Measurements from ENCODE around the gene CNBP. TPM values are rescaled to one million over a fixed set of nuclear protein-coding genes. Genes with fewer than 3 reads are reported as not detected.

Gene CNBP
- total and polyA plus RNA-seq, 3 donors from 2014 or later = 248 to 295 (median 291) TPM

GRCh38 chr3:129132097-129132866 lies 51.4 kb downstream of the CNBP start:
- intact Hi-C loops (cut with DNase I; ENCODE audit: low total_unique reads) = no loop called here
- WGBS, 2 donors = 88 to 92% methylated on average over 5 of the region's 5 CpGs
- H3K4me3 ChIP-seq = no peak overlapping the region
- DNase-seq = no peak
- no peak for TF ChIP-seq CTCF (IDR thresholded peaks at IDR 0.05)
- TF ChIP-seq POLR2A (IDR thresholded peaks at IDR 0.05) = no peak
- no peaks in the 10 kb centered on the region for H3K4me1 ChIP-seq
- no peak overlapping the region for H3K27ac ChIP-seq
- no peaks in the 10 kb centered on the region for H3K36me3 ChIP-seq (ENCODE audit: low read depth, missing control alignments)
- no peaks in the 10 kb centered on the region for H3K27me3 ChIP-seq
- no peaks in the 10 kb centered on the region for H3K9me3 ChIP-seq

GRCh38 chr3:129131465-129132088 lies 52.1 kb downstream of the CNBP start:
- intact Hi-C loops (cut with DNase I; ENCODE audit: low total_unique reads) = no loop called here
- DNase-seq = no peak
- H3K27me3 ChIP-seq = no peaks in the 10 kb centered on the region
- H3K9me3 ChIP-seq = no peaks in the 10 kb centered on the region
- no peak overlapping the region for H3K27ac ChIP-seq
- WGBS, 2 donors = 85 to 93% methylated on average over 2 of the region's 2 CpGs
- no peak for TF ChIP-seq POLR2A (IDR thresholded peaks at IDR 0.05)
- TF ChIP-seq CTCF (IDR thresholded peaks at IDR 0.05) = no peak
- no peaks in the 10 kb centered on the region for H3K4me1 ChIP-seq
- no peaks in the 10 kb centered on the region for H3K36me3 ChIP-seq (ENCODE audit: low read depth, missing control alignments)
- H3K4me3 ChIP-seq = no peak overlapping the region

GRCh38 chr3:129130291-129130813 lies 53.3 kb downstream of the CNBP start:
- Histone ChIP-seq H3K4me3 (no peak overlapping the region), H3K27ac (no peak overlapping the region), H3K27me3 (no peaks in the 10 kb centered on the region), H3K9me3 (no peaks in the 10 kb centered on the region), H3K36me3 (ENCODE audit: low read depth, missing control alignments) (no peaks in the 10 kb centered on the region), H3K4me1 (no peaks in the 10 kb centered on the region)
- TF ChIP-seq POLR2A (IDR thresholded peaks at IDR 0.05) (no peak), CTCF (IDR thresholded peaks at IDR 0.05) (no peak)
- WGBS, 2 donors = 85 to 87% methylated on average over 13 of the region's 13 CpGs
- intact Hi-C loops (cut with DNase I; ENCODE audit: low total_unique reads) = no loop called here
- no peak for DNase-seq

- H3K36me3 ChIP-seq (ENCODE audit: low read depth, missing control alignments) = no peaks in the 10 kb centered on the region
- intact Hi-C loops (cut with DNase I; ENCODE audit: low total_unique reads) = no loop called here
- WGBS, 2 donors = 84 to 90% methylated on average over 11 to 16 of the region's 16 CpGs
- no peaks in the 10 kb centered on the region for H3K4me1 ChIP-seq
- DNase-seq = no peak
- H3K4me3 ChIP-seq = no peak overlapping the region
- no peaks in the 10 kb centered on the region for H3K27me3 ChIP-seq
- H3K27ac ChIP-seq = no peak overlapping the region
- H3K9me3 ChIP-seq = no peaks in the 10 kb centered on the region
- TF ChIP-seq CTCF (IDR thresholded peaks at IDR 0.05) (no peak), POLR2A (IDR thresholded peaks at IDR 0.05) (no peak)
Measured at GRCh38 chr3:129128357-129129155, 55.1 kb downstream of the CNBP start.
